Epidermal melanocyte (primary cell): ENCODE data around the gene SHISA9.

Source experiments
- DNase-seq: peaks from one replicate; pipeline ENCODE4 v3.0.0; 2011; ENCODE audit warnings: low spot score; ENCODE audit not compliant: insufficient read length

Gene SHISA9

DNA sequence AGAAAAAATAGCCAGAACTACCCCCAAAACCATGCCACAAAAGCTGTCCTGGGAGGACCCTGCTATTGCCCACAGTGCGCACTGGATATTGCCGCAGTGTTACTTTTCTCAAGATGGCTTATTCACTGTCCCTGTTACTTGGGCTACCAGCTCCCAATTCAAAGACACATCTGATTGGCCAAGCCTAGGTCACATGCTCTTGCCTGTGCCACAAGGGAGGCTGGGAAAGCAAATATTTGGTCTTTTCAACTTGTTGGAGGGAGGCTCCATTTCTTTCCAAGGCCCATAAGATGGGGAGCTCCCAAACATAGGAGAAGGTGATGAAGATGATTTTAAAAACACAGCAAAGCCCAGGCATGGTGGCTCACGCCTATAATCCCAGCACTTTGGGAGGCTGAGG is 257.0 kb downstream of the SHISA9 start:
- no peak for DNase-seq

DNA sequence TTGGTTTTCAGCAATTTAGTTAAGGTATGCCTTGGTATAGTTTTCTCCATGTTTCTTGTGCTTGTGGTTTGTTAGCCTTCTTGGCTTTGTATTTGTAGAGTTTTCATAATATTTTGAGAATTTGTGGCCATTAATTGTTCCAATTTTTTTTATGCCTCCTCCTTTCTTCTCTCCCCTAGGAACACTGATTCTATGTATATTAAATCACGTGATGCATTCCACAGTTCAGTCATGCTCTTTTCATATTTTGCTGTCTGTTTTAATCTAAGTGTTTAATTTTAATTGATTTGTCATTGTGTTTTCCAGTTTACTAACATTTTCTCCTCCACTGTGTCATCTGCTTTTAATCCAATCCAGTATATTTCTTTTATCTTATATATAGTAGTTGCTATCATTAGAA is 263.6 kb downstream of the SHISA9 start:
- no peak for DNase-seq

DNA sequence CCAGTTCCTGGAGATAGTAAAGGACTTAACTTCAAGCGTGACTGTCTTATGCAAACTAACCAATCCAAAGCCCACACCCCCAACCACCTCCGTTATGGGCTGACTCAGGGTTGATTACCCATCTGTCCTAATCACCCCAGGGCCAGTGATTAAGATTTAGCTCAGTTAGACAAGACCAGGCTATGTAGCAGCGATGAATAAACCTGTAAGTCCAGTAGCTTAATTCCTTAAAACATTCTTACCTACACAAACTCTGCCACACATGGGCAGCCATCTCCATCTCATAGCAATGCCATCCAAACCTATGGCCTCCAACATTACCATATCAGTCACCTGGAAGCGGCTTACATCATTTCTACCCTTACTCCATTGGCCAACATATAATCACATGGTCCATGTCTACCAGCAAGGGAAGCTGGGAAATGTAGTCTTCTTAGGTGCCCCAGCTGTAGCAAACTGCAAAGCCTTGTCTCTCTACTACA is 266.7 kb downstream of the SHISA9 start:
- no peak for DNase-seq

DNA sequence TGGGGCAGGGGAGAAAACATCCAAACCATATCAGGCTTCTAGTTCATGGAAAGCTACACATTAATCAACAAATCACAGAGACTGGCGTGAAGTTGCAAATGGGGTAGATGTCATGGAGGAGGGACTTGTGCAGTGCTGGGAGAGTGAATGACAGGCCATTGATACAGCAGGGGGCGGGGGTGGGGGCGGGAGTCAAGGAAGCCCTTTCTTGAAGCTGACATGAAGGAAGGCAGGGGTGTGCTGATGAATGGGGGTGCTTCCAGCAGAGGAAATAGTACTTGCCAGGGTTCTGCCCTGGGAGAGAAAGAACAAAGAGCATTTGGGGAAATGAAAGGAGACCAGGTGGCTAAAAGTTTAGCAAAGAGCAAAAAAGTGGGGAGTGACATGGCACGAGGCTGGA is 269.9 kb downstream of the SHISA9 start:
- no peak for DNase-seq

DNA sequence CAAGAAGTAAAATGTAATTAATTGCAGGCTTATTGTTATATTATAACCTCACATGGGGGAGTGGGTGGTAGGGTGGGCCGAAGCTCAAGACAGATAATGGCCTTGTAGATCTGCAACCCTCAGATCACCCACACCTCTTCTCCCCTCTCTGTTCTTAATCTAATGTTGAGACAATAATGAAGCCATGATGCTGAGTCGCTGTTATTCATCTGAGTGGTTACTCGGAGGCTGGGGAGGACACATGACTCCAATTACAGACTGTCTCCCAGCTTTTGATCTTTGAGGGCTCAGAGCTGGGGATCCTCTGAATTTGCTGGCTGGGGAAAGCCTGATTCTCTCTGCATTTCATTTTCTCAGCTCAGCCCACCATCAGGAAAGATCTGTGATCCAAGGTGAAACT is 275.3 kb downstream of the SHISA9 start:
- DNase-seq = no peak

DNA sequence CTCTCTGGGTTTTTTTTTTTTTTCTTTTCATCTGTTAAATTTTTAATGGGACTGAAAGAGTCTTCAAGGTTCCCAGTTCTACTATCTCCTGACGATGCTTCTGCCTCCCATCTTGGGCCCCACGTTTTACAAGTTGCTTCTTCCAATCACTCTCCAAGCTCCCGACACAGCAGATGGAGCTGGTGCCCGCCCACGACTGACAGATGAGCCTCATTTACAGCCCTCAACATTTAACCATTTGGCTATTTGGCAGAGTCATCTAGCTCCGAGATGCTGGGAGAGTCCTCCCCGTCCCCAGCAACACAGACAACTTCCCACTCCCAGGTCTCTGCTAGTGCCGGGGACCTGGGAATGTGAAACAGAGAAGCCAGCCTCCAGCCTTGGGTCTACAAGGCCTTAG is 276.9 kb downstream of the SHISA9 start:
- DNase-seq = no peak

DNA sequence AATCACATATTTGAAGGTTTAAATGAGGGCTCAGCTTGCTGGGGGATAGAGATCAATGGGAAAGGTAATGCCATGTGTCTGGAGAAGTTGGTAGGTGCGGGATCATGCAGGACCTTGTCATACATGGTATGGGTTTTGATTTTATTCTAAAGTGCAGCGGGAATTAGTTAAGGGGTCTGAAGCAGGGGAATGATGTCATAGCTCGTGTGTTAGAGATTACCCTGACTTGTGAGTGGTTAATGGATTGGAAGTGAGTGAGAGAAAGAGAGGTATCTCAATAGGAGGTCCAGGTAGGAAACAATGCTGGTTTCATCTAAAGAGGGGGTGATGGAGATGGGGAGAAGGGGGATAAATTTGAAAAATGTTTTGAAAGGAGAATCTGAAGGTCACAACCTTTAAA is 280.0 kb downstream of the SHISA9 start:
- no peak for DNase-seq

DNA sequence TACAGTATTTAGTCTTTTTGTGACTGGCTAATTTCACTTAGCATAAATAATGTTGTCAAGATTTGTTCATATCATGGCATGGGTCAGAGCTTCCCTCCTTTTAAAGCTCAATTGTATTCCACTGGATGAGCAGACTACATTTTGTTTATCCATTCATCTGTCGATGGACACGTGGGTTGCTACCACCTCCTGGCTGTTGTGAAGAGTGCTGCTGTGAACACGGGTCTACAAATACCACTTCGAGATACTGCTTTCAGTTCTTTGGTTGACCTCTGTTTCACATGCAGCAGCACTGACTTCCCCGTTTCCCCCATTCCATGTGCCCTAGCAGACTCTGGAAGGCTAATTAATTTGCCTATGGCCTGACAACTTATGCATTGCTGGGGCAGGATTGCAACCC is 285.4 kb downstream of the SHISA9 start:
- no peak for DNase-seq

DNA sequence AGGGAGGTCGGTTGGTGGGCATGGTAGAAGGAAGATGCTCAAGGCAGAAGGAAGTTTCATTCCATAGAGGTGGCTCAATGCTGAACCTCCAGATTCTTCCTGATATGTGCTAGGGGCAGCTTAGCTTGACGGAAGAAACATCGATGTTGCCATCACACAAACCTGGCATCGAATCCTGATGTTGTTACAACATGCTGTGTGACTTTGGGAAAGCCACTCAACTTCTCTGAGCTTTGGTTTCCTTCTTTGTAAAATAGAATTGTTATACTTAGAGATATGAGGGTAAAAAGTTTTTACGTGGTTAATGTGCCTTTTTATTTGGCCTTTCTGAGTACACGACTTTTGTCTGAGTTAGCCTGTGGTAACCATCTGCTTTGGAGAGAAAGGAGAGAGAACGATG is 287.9 kb downstream of the SHISA9 start:
- DNase-seq = no peak

DNA sequence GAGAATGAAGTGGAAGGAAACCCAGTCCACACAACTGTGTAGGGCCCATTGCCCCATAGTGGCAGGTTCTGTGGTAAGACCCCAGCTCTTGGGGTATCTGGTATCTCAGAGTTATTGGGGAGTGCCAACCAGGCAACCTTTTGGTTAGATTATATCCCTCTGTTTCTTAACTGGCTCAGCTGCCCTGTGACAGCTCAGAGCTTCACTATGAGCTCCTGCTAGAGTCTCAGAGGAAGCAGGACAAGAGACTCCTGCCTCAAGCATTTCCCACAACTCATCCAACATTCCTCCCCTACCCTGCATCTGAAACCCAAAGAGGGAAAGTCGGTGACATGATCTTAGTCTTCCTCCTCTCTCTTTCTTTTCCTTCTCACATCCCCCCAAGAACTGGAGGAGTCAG is 292.3 kb downstream of the SHISA9 start:
- no peak for DNase-seq

DNA sequence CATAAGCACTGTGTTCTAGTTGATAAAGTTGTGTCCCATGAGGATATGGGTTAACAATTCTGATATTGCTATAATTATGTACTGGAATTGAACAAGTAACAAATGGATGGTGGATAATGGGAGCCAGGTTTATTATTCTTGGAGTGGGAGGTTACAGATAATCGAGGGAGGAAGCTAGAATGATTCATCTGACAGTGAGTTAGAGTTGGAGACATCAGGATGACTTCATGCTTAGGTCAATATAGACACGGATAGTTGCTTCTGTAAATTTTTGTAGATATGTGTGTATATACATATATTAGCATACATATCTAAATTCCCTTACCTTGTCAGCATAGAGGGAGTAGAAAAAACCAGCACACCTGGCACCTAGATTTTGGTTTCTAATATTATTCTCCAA is 293.4 kb downstream of the SHISA9 start:
- no peak for DNase-seq

DNA sequence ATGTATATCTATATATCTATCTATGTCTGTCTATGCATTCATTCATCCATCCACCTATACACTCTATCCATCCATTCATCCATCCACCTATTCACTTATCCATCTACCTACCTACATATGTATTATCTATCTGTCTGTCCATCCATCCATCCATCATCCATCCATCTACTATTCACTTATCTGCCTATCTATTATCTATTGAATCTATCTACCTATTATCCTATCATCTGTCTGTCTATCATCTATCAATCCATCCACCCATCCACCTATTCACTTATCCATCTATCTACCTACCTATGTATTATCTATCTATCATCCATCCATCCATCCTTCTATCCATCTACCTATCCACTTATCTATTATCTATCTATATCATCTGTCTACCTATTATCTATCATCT is 302.3 kb downstream of the SHISA9 start:
- DNase-seq = no peak

DNA sequence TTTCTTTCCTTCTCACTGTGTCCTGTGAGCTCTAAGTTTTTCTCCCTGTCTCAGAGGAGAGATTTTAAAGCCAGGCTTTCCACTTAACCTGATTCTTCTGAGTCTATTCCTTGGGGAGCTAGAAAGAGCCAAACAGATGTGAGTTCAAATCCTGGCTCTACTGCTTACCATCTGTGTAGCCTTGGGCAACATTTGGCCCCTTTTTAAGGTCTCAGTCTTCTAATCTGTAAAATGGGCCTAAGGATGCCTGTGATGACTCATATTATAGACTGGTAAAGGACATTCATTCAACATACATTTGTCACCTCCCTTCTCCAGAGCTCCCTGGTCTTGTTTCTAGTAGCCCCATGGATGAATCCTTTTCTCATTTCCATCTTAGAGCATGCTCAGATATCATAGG is 304.0 kb downstream of the SHISA9 start:
- DNase-seq = no peak

DNA sequence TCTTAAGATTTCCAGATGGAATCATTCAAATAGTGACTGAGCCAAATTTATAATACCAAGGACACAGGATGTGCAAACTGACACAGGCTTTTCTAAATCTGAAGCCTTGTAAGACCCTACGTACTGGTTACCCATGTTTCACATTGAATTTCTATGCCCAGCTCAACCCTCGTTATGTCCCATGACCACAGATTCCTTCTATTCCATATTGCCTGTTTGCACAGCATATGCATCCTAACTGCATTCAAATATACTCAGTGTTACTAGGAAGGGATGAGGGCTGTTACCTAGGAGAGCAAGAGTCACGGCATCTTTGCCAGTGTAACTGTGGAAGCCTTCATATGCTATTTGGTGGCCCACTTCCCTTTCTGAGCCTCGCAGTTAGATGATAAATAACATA is 305.2 kb downstream of the SHISA9 start:
- no peak for DNase-seq

DNA sequence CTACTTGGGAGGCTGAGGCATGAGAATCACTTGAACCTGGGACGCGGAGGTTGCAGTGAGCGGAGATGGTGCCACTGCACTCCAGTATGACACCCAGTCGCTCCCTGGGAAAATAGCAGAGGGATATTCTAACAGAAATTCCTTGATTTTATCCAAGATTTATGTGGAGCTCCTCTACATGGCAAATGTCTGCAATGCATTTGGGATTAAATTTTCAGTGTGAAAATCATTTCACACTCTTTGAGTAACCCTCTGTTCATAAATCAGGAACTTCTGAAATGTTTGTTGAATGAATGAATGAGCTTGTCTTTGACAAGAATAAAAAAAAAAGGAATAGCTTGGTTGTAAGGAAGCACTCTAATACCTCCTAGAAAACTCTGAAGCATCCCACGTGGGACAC is 305.8 kb downstream of the SHISA9 start:
- no peak for DNase-seq

DNA sequence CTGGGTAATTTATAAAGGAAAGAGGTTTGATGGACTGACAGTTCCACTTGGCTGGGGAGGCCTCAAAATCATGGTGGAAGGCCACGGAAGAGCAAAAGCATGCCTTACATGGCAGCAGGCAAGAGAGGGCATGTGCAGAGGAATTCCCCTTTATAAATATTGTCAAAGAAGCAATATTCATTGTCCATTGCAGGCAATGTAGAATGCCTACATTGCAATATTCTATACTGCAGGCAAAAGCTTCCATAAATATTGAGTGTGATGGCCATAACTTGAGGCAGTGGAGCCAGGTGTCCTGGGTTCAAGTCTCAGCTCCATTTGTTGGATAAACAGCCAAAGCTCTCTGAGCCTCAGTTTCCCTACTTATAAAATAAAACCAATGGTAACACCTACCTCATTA is 322.3 kb downstream of the SHISA9 start:
- DNase-seq = no peak

DNA sequence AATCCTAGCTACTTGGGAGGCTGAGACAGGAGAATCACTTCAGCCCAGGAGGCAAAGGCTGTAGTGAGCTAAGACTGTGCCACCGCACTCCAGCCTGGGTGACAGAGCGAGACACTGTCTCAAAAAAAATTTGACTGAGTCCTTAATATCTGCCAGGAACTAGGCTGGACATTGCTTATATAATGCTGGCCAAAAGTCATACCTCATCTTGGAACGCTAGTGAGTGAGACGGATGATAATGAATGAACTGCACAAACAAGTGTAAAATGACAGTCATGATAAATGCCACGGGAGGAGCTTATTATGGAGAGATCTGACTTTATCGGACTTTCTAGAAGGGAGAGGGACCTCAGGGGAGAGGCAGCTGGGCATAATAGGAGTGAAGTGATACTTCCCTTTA is 327.6 kb downstream of the SHISA9 start:
- DNase-seq = no peak

DNA sequence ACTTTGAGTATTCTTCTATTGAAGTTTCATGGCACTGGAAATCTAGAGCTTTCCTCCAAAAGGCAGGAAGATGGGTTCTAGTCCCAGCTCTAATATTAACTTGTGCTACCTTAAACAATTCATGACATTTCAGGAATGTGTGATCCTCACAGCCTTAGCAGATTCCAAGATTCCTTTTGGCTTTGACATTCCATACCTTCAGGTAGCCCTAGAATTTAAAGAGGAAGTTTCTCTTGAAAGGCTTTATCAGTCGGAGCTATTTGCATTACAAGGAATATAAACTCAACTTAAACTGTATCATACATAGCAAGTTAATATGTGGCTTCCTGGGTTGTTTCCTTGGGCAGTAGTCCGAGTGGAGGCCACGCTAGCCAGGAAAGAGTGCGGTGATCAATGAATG is 330.0 kb downstream of the SHISA9 start:
- no peak for DNase-seq

DNA sequence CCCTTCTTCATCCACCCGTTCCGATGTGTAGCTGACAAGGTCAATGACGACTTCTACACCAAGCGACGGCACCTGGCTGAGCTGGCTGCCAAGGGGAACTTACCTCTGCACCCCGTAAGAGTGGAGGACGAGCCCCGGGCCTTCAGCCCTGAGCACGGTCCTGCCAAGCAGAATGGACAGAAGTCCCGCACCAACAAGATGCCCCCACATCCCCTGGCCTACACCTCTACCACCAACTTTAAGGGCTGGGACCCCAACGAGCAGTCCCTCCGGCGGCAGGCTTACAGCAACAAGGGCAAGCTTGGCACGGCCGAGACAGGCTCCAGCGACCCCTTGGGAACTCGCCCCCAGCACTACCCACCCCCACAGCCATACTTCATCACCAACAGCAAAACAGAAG is 333.6 kb downstream of the SHISA9 start:
- no peak for DNase-seq

DNA sequence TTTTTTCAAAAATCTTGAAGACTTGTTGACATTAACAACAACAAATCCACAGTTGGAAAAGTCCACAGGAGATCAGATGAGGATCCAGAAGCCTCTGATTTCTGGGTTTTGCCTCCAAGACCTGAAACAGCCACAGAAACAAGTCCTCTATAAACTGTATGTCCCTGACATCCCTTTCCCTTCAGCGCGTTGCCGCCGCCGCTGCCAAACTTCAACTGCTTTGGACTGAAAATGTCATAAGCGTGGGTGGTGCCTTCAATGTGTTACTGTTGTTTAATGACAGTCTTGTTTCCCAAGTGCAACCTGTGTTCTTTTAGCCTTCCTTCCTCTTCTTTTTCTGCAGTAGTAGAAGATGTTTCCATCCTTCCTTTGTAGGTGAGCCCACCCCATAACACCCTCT is 334.9 kb downstream of the SHISA9 start:
- no peak for DNase-seq

DNA sequence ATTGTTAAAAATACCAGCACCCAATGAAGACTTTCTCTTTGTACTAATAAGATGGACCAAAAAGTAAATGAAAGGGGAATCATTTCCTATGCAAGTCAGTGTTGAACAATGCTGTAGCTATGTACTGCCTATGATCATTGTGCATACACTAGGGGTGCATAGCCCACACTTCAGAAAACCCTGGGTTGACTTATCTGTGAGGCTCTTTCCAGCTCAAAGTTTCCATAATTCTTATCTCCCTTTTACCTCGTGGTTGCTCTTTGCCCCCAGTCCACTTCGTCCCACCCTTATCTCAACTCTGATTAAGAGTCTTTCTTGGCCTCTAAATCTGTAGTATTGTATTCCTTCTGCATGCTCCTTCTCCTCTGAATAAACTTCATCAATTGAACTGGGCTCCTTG is 336.8 kb downstream of the SHISA9 start:
- no peak for DNase-seq

DNA sequence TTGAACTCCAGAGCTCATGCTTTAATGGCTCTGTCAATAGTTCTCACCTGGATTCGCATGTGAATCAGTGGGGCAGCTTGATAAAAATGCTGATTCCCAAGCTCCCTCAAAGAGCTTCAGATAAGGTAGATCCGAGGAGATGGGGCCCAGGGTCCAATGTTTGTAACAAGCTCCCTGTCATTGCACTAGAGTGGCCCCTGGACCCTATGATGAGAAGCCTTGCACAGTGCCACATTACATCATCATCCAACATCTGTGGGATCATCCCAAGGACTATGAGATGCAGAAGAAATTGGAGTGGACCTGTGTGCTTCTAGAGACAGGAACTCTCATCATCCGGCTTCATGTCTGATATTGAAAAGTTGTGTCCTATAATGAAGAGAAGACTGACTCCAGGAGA is 340.8 kb downstream of the SHISA9 start:
- DNase-seq = no peak

DNA sequence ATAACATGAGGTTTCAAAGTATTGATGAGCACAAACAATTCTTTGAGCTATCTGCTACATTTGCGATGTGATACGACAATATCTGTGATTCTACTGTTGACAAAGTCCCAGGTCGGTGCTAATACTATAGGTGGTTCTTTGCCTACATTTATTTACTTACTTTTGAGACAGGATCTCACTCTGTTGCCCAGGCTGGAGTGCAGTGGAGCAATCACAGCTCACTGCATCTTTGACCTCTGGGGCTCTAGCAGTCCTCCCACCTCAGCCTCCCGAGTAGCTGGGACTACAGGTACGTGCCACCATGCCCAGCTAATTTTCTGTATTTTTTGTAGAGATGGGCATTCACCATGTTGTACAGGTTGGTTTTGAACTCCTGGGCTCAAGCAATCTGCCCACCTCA is 343.4 kb downstream of the SHISA9 start:
- no peak for DNase-seq

DNA sequence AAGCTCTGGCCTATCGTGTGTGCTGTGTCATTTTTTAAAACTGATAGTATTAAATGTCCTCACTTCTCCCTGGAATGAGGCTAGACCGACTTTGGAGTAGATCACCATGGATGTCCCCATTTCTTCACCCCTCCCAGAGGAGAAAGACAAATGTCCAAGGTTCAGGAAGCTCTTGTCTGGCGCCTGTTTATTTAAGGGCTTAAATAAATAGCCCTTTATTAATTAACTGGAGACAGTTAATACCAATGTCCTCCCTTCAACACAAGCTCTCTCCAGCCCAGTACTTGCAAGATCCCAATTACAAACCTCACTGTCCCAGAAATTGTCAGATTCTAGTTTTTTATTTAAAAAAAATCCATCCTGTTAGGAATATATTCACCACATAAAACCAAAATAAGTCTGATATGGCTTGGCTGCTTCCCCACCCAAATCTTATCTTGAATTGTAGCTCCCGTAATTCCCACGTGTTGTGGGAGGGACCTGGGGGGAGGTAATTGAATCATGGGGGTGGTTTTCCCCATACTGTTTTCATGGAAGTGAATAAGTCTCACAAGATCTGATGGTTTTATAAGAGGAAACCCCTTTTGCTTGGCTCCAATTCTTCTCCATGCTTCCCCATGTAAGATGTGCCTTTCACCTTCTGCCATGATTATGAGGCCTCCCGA is 344.4 kb downstream of the SHISA9 start:
- DNase-seq = no peak
